OCI-M1 (cell line): ENCODE results near the gene ADIPOQ.
A peak's percentile ranks its signal among the peaks of the same experiment; 100 is the strongest.
"Not testable (repeated sequence)": the region's sequence is repeated elsewhere in the genome, so short reads cannot be mapped to it uniquely, and the experiment has no call there.

Source experiments
- DNase-seq: peaks from one replicate; lab custom pipeline; 2025; lab: John Stamatoyannopoulos, UW

ADIPOQ gene

DNA sequence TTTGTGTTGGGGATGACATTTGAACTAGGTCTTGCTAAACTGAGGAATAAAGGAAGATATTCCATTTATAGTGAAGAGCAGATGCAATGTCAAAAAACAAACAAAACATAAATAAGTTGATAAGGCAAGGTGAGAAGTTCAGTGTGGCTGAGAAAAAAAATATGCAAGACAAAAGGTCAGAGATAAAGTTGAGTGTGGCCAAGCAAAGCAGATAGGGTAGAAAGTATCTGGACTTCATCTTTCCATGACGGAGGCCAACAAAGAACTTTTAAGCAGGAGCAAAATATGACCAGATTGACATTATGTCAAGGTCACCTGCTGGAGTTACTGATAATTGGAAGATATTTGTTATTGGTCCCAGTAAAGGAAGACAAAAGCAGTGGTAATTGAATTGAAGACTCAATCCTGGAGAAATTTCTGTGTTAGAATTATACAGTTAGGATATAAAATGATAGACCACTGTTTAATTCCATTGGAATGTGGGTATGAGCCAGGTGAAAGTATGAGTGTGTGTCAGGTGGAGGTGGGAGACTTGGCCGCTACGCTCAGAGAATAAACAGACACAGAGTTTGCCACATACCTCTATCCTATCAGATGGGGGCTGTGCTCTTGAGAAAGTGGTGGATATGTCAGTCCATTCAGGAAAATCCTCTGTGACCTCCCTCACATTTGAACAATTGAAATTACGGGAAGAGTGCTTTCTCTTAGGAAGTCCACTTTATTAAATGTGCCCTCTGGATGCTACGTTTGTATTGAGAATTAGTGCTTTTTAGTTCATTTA lies 28.1 kb downstream of the ADIPOQ start:
- no peak for DNase-seq

- peak; percentile 56 for DNase-seq
These were observed 29.0 kb downstream of the ADIPOQ start for GRCh38 chr3:186871403-186871924.

DNA sequence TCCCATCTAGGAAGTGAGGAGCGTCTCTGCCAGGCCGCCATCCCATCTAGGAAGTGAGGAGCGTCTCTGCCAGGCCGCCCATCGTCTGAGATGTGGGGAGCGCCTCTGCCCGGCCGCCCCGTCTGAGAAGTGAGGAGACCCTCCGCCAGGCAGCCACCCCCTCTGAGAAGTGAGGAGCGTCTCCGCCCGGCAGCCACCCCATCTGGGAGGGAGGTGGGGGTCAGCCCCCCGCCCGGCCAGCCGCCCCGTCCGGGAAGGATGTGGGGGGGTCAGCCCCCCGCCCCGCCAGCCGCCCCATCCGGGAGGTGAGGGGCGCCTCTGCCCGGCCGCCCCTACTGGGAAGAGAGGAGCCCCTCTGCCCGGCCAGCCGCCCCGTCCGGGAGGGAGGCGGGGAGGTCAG lies 31.3 kb downstream of the ADIPOQ start:
- DNase-seq, result not testable (repeated sequence)

DNA sequence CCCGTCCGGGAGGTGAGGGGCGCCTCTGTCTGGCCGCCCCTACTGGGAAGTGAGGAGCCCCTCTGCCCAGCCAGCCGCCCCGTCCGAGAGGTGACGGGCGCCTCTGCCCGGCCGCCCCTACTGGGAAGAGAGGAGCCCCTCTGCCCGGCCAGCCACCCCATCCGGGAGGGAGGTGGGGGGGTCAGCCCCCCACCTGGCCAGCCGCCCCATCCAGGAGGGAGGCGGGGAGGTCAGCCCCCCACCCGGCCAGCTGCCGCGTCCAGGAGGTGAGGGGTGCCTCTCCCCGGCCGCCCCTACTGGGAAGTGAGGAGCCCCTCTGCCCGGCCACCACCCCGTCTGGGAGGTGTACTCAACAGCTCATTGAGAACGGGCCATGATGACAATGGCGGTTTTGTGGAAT lies 31.7 kb downstream of the ADIPOQ start:
- not testable (repeated sequence) for DNase-seq

GRCh38 chr3:186874841-186875240 lies 32.3 kb downstream of the ADIPOQ start:
- not testable (repeated sequence) for DNase-seq

- DNase-seq, result no peak
These were observed 33.2 kb downstream of the ADIPOQ start for GRCh38 chr3:186875708-186876107.

DNA sequence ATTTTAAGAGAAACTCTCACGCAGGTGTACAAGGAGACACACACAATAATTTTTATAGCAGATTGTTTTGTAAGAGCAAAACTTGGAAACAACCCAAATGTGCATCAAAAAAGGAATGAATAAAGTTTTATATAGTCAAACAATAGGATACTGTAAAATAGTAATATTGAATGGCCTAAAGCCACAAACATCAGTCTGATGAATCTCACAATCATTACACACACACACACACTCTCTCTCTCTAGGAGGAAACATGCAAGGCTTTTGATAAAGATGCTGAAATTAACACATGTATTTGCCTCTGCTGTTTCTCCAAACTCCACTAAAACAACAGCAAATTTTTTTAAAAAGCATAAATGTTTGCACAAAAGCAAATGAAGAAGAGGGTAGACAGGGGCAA lies 37.3 kb downstream of the ADIPOQ start:
- DNase-seq, result no peak

DNA sequence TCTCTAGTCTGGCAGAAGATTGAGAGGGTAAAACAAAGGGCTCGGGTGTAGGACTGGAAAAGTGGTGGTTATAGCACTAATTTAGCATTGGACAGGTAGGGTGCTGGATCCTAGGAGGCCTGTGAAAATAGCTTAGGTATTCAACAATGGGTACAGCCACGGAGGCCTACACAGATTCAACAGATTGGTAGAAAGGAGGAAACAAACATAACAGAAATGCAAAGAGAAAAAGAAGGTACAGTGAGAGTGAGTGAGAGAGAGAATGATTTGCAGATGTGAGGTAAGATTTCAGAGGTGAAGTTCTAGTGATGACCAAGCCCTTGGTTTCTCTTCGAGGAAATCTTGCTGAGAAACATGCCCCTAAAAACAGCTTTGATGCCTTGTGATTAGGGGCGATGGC lies 37.9 kb downstream of the ADIPOQ start:
- no peak for DNase-seq

DNA sequence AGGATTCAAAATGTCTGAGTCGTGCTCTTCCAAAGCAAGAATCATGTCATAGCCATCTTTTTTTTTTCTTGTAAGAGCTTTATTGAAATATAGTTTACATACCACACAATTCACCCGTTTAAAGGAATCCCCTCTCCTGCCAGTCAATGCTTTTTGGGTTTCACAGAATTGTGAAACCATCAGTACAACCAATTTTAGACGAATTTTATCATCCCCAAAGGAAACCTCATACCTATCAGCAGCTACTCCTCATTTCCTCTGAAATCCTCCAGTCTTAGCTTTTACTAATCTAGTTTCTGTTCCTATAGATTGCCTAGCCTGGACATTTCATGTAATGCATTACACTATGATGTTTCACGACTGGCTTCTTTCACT lies 39.6 kb downstream of the ADIPOQ start:
- DNase-seq, result peak; percentile 6

DNA sequence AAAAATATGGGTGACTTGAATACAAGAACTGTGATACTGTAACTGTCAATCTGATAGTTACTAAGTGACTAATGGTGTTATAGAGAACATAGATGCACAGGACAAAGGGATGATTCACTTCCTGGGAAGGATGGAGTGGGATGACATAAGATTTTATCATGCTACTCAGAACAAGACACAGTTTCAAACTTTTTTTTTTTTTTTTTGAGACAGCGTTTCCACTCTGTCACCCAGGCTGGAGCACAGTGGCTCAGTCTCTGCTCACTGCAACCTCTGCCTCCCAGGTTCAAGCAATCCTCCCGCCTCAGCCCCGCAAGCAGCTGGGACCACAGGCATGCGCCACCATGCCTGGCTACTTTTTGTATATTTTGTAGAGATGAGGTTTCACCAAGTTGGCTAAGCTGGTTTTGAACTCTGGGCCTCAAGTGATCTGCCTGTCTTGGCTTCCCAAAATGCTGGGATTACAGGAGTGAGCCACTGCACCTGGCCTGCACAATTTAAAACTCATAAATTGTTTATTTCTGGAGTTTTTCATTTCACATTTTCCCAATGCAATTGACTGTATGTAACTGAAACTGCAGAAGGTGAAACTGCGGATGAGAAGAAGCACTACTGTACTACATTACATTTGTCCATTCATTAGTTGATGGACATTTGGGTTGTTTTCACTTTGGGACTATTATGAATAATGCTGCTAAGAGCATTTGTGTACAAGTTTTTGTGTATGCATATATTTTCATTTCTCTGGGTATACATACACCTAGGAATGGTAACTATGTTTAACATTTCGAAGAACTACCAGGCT lies 40.6 kb downstream of the ADIPOQ start:
- peak; percentile 15 for DNase-seq

- DNase-seq, result peak; percentile 31
These were observed 41.2 kb downstream of the ADIPOQ start for GRCh38 chr3:186883686-186884058.

GRCh38 chr3:186884868-186885267 lies 42.4 kb downstream of the ADIPOQ start:
- DNase-seq, result not testable (repeated sequence)

- DNase-seq, result no peak
These were observed 43.9 kb downstream of the ADIPOQ start for GRCh38 chr3:186886202-186886981.

DNA sequence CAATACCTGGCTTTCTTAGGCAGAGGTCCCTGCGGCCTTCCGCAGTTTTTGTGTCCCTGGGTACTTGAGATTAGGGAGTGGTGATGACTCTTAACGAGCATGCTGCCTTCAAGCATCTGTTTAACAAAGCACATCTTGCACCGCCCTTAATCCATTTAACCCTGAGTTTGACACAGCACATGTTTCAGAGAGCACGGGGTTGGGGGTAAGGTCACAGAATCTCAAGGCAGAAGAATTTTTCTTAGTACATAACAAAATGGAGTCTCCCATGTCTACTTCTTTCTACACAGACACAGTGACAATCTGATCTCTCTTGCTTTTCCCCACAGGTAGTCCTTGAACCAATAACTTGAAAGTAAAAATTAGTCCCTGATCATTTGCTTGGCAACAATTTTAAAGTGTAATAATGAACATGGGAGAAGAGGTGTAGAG lies 45.0 kb downstream of the ADIPOQ start:
- not testable (repeated sequence) for DNase-seq

GRCh38 chr3:186888569-186888968 lies 46.1 kb downstream of the ADIPOQ start:
- DNase-seq, result peak; percentile 80

DNA sequence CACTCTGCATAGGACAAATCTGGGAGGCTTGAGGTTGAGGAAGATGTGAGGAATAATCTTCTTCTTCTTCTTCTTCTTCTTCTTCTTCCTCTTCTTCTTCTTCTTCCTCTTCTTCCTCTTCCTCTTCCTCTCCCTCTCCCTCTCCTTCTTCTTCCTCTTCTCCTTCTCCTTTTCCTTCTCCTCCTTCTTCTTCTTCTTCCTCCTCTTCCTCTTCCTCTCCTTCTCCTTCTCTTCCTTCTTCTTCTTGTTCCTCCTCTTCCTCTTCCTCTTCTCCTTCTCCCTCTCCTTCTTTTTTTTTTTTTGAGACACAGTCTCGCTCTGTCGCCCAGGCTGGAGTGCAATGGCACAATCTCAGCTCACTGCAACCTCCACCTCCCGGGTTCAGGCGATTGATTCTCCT lies 47.2 kb downstream of the ADIPOQ start:
- not testable (repeated sequence) for DNase-seq

GRCh38 chr3:186890911-186891310 lies 48.4 kb downstream of the ADIPOQ start:
- no peak for DNase-seq

DNA sequence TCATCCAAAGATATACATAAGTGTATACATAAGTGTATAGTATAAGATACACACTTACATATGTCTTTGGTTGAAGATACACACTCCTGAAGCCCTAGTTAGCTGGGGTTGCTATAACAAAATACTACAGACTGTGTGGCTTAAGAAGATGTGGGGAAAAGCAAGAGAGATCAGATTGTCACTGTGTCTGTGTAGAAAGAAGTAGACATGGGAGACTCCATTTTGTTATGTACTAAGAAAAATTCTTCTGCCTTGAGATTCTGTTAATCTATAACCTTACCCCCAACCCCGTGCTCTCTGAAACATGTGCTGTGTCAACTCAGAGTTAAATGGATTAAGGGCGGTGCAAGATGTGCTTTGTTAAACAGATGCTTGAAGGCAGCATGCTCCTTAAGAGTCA lies 50.6 kb downstream of the ADIPOQ start:
- DNase-seq, result not testable (repeated sequence)

DNA sequence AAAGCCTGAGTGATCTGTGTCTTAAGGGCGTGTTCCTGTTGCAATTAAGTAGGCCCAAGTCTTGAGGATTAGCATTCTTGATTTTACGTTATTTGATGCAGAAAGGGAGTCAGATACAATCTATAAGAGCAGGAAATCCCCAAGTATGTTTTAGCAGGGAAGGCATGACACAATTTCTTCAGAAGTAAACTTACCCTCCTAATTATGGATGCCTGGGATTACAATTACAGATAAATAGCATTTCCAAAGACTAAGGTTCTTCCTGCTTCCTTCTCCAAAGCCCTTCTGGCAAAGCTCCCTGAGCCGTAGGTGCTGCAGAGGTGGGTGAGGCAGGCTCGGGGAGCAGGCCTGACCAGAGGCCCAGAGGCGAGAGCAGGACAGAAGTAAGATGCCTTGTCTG lies 52.9 kb downstream of the ADIPOQ start:
- DNase-seq, result no peak

GRCh38 chr3:186896006-186896405 lies 53.5 kb downstream of the ADIPOQ start:
- no peak for DNase-seq

DNA sequence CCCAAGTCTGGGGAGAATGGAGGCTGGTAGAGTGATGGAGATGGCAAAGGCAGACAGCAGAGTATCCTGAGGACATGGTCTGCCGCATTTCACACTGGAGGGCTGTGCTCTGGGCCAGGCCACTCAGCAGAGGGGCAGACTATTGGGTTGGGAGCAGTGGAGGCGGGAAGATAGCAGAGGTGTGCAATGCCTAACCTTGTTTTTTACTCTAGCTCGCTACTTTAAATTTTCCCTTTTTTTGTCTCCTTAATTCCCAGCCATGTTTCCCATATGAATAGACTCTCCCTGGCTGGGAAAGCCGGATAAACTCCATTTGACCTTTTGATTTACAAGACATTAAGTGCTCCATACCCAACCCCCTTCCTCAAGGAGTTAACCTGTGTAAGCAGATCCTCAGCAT lies 54.4 kb downstream of the ADIPOQ start:
- no peak for DNase-seq

- DNase-seq, result peak; percentile 71
These were observed 58.7 kb downstream of the ADIPOQ start for GRCh38 chr3:186901135-186901734.
